ENCODE measurements around the gene PPP6R2.
"Not testable (repeated sequence)": the region's sequence is repeated elsewhere in the genome, so short reads cannot be mapped to it uniquely, and the experiment has no call there.

PPP6R2 gene

GRCh38 chr22:50320116-50320515 lies 23.0 kb upstream of the PPP6R2 start:
- TF ChIP-seq ZFX (IDR thresholded peaks at IDR 0.05) = no peak
- TF ChIP-seq CTCF (conservative IDR thresholded peaks at IDR 0.05) = no peak
- no peak overlapping the region for H3K27ac ChIP-seq

- no peak for TF ChIP-seq ZFX (IDR thresholded peaks at IDR 0.05)
- no peak for TF ChIP-seq CTCF (conservative IDR thresholded peaks at IDR 0.05)
- H3K27ac ChIP-seq = no peak overlapping the region
Measured at GRCh38 chr22:50320671-50321325, 22.3 kb upstream of the PPP6R2 start.

- H3K27ac ChIP-seq = not testable (repeated sequence)
Measured at GRCh38 chr22:50322382-50323104, 20.6 kb upstream of the PPP6R2 start.

GRCh38 chr22:50323900-50324299 lies 19.2 kb upstream of the PPP6R2 start:
- H3K27ac ChIP-seq = no peak overlapping the region
- TF ChIP-seq ZFX (IDR thresholded peaks at IDR 0.05) (no peak), CTCF (conservative IDR thresholded peaks at IDR 0.05) (no peak)

GRCh38 chr22:50325444-50326224 lies 17.5 kb upstream of the PPP6R2 start:
- TF ChIP-seq CTCF (conservative IDR thresholded peaks at IDR 0.05) = no peak
- no peak for TF ChIP-seq ZFX (IDR thresholded peaks at IDR 0.05)
- H3K27ac ChIP-seq = no peak overlapping the region; the same call in 1 of the 2 replicates

GRCh38 chr22:50326225-50326955 lies 16.7 kb upstream of the PPP6R2 start:
- TF ChIP-seq CTCF (conservative IDR thresholded peaks at IDR 0.05) (no peak), ZFX (IDR thresholded peaks at IDR 0.05) (no peak)
- peak overlapping the region; percentile 93 for H3K27ac ChIP-seq

- peak within 1 kb of the TSS; percentile 93 for H3K27ac ChIP-seq
Measured at GRCh38 chr22:50326956-50327710, 16.0 kb upstream of the PPP6R2 start, which contains the start of gene DENND6B. Gene DENND6B, minus strand, starts transcription at chr22:50327012. Its CDS starts 24 bp downstream, at chr22:50326988.

More at GRCh38 chr22:50326956-50327710, 16.0 kb upstream of the PPP6R2 start, which contains the start of gene DENND6B:
- TF ChIP-seq CTCF (conservative IDR thresholded peaks at IDR 0.05) = peak; percentile 99
- TF ChIP-seq ZFX (IDR thresholded peaks at IDR 0.05) = peak; percentile 97

All from C4-2B (cell line).